Osteocyte (in vitro differentiated cells): ENCODE measurements around the gene USP3. TPM values are rescaled to one million over a fixed set of nuclear protein-coding genes. Genes with fewer than 3 reads are reported as not detected.

Source experiments
- DNase-seq: peaks from one replicate; pipeline ENCODE4 v3.0.0; 2021; ENCODE audit warnings: mixed read lengths; ENCODE audit not compliant: unreplicated experiment; ENCODE audit errors: extremely low spot score
- H3K27ac Mint-ChIP-seq: one replicate; pipeline ENCODE4 v1.8.0; 2021; ENCODE audit warnings: mild to moderate bottlenecking, mixed read lengths; ENCODE audit not compliant: unreplicated experiment
- H3K27me3 Mint-ChIP-seq: one replicate; pipeline ENCODE4 v1.8.0; 2021; ENCODE audit warnings: mixed read lengths; ENCODE audit not compliant: unreplicated experiment
- H3K36me3 Mint-ChIP-seq: one replicate; pipeline ENCODE4 v1.8.0; 2021; ENCODE audit warnings: mixed read lengths; ENCODE audit not compliant: unreplicated experiment
- H3K4me1 Mint-ChIP-seq: one replicate; pipeline ENCODE4 v1.8.0; 2021; ENCODE audit warnings: mixed read lengths; ENCODE audit not compliant: unreplicated experiment
- H3K4me3 Mint-ChIP-seq: one replicate; pipeline ENCODE4 v1.8.0; 2021; ENCODE audit warnings: mild to moderate bottlenecking, moderate library complexity, mixed read lengths; ENCODE audit not compliant: unreplicated experiment
- H3K9me3 Mint-ChIP-seq: one replicate; pipeline ENCODE4 v1.8.0; 2021; ENCODE audit warnings: mixed read lengths; ENCODE audit not compliant: unreplicated experiment
- total RNA-seq: library from RNA; stranded (reverse); gene quantifications from 2 replicates; pipeline ENCODE4 v1.2.1, GENCODE V29; 2021
- TF ChIP-seq, protein P1 (sequence below): fragments of 200-600 bp; sonication (generic); IDR thresholded peaks from 2 replicates; pipeline ENCODE4 v1.5.0; 2021; ENCODE audit warnings: antibody characterized with exemption, mild to moderate bottlenecking, moderate library complexity

The USP3 gene
- total RNA-seq, 1 donor from 2014 or later: 41.2 TPM

DNA sequence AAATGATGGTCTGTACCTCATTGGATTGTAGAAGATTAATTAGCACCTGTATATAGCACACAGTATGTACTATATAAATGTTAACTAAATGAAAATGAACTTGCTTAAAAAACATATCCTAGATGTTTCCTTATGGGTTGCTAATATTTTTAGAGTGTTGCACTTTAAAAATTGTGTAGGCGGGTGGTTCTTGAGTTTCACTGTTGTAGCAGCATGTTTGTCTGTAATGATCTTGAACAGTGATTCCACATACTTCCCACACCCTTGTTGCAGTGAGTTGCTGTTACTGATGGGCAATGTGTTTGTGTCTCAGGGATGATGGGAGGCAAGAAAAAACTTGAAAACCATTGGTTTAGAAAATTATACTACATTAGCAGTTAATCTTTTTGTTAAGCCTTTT, 22.0 kb downstream of the USP3 start:
- H3K27ac Mint-ChIP-seq: no peak overlapping the region
- H3K4me1 Mint-ChIP-seq: peaks cover 45% of the 10 kb centered on the region
- no peaks in the 10 kb centered on the region for H3K27me3 Mint-ChIP-seq
- DNase-seq: no peak
- H3K36me3 Mint-ChIP-seq: peaks cover 3% of the 10 kb centered on the region
- TF ChIP-seq, protein P1, sequence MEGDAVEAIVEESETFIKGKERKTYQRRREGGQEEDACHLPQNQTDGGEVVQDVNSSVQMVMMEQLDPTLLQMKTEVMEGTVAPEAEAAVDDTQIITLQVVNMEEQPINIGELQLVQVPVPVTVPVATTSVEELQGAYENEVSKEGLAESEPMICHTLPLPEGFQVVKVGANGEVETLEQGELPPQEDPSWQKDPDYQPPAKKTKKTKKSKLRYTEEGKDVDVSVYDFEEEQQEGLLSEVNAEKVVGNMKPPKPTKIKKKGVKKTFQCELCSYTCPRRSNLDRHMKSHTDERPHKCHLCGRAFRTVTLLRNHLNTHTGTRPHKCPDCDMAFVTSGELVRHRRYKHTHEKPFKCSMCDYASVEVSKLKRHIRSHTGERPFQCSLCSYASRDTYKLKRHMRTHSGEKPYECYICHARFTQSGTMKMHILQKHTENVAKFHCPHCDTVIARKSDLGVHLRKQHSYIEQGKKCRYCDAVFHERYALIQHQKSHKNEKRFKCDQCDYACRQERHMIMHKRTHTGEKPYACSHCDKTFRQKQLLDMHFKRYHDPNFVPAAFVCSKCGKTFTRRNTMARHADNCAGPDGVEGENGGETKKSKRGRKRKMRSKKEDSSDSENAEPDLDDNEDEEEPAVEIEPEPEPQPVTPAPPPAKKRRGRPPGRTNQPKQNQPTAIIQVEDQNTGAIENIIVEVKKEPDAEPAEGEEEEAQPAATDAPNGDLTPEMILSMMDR: no peak
- no peaks in the 10 kb centered on the region for H3K9me3 Mint-ChIP-seq
- H3K4me3 Mint-ChIP-seq: no peak overlapping the region

DNA sequence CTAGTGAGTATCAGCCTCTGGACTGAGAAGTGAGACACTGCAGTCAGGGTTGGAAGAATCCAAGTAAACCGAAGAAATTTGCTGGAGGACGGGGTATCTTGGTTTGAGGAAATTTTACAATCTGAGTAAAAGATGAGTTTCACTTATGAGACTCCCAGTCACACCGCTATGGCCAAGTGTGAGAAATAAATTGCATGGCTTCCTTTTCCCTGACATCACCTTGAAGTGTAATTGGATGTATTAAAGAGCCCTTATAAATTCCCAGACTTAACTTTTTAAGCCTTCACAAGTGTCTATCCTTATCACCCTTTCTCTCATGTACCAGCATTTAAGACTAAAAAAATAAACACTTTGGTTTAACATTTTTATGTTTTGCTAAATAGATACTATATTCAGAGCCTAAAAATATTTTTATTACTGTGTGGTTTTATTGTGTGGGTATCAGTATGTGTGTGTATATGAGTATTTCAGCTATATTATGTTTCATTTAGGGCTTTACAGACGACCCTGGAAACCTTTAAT, 23.8 kb downstream of the USP3 start:
- Mint-ChIP-seq H3K4me1 (peaks cover 29% of the 10 kb centered on the region), H3K36me3 (peaks cover 5% of the 10 kb centered on the region), H3K27me3 (no peaks in the 10 kb centered on the region), H3K9me3 (no peaks in the 10 kb centered on the region), H3K27ac (no peak overlapping the region), H3K4me3 (no peak overlapping the region)
- DNase-seq: no peak
- TF ChIP-seq, protein P1: no peak

DNA sequence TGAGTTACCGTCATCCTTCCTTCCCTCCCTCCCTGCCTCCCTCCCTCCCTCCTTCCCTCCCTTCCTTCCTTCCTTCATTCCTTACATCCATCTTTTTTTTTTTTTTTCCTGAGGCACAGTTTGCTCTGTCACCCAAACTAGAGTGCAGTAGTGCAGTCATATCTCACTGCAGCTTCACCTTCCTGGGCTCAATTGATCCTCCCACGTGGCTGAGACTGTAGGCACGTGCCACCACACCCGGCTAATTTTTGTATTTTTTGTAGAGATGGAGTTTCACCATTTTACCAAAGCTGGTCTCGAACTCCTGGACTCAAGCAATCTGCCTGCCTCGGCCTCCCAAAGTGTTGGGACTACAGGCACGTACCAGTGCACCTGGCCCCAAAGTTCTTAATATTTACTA, 25.8 kb downstream of the USP3 start:
- DNase-seq: no peak
- Mint-ChIP-seq H3K4me1 (peaks cover 15% of the 10 kb centered on the region), H3K36me3 (peaks cover 5% of the 10 kb centered on the region), H3K9me3 (no peaks in the 10 kb centered on the region), H3K4me3 (no peak overlapping the region), H3K27ac (no peak overlapping the region), H3K27me3 (no peaks in the 10 kb centered on the region)
- TF ChIP-seq, protein P1: no peak

DNA sequence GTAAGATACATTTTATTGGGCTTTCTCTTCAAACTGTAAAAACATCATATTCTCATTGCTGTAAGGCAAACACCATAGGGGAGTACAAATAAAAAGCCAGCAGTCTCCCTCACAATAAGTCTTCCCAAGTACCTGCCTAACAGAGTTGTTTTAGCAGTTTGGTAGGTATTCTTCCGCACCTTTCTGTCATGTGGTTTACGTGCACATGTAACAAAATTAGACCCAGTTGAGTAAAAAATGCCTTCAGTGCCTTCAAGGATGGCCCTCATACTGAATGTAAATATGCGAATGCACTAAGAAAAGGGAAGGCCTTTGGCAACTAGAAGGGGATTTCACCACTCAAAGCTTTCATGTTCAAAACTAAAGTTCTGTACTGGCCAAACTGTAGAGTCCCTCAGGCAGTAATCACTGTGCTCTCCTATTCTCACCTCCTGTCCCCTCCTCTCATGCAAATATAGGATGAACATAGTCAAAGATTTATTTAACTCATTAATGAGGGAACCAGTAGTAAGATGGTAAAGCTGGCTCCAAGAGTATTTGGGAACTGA, 26.4 kb downstream of the USP3 start:
- Mint-ChIP-seq H3K9me3 (no peaks in the 10 kb centered on the region), H3K36me3 (peaks cover 5% of the 10 kb centered on the region), H3K4me3 (no peak overlapping the region), H3K27me3 (no peaks in the 10 kb centered on the region), H3K4me1 (peaks cover 15% of the 10 kb centered on the region), H3K27ac (no peak overlapping the region)
- TF ChIP-seq, protein P1: no peak
- no peak for DNase-seq

DNA sequence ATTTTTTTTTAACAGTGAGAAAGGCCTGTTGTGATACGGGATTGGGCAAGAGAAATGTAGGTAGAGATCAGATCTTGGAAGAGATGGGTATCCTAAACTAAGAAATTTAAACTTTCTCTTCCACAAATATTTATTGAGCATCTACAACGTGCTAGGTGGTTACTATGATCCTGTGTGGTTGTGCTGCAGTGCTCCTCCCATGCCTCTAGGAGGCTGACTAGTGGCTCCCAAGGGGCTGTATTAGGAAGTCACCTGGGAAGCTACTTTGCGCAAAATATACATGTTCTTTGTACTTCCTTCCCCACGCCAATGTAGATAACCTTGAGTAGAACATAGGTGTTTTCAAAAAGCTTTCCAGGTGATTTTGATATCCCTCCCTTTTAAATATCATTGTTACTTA, 27.2 kb downstream of the USP3 start:
- TF ChIP-seq, protein P1: peak; percentile 18
- H3K27ac Mint-ChIP-seq: no peak overlapping the region
- H3K9me3 Mint-ChIP-seq: no peaks in the 10 kb centered on the region
- H3K4me1 Mint-ChIP-seq: peaks cover 9% of the 10 kb centered on the region
- DNase-seq: no peak
- no peaks in the 10 kb centered on the region for H3K27me3 Mint-ChIP-seq
- H3K4me3 Mint-ChIP-seq: no peak overlapping the region
- peaks cover 5% of the 10 kb centered on the region for H3K36me3 Mint-ChIP-seq
